C4-2B (cell line): ENCODE results near the gene SLC6A8.

Experiments
- H3K27ac ChIP-seq: fragments of 450-650 bp; 2 replicates; pipeline ENCODE4 v1.5.1; 2017
- CTCF ChIP-seq: fragments of 450-650 bp; conservative IDR thresholded peaks from 2 replicates; pipeline ENCODE4 v1.5.1; 2017; ENCODE audit warnings: mild to moderate bottlenecking
- ZFX ChIP-seq: fragments of 450-650 bp; IDR thresholded peaks from 2 replicates; pipeline ENCODE4 v1.6.1; 2017

Gene SLC6A8

GRCh38 chrX:153684467-153685155 lies 3.1 kb upstream of the SLC6A8 start:
- TF ChIP-seq ZFX (no peak), CTCF (no peak)
- no peak overlapping the region for H3K27ac ChIP-seq

DNA sequence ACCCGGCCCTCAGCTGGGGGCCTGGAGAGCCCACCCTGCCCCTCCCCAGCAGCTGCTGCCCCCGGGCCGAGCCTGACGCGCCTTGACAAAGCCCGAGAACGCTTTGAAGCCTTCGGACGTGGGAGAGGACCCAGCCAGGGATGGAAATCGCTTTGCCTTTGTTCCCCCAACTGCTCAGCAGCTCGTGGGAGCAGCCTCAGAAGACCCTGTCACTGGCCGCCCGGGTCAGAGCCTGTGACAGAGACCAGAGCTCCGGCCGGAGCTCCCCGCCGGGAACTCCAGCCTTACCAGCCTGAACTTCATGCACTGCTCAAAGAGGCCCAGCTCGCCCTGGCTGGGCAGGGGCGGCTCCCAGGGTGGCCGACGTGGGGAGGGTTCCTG lies 2.6 kb upstream of the SLC6A8 start:
- H3K27ac ChIP-seq, result no peak overlapping the region
- TF ChIP-seq ZFX, result no peak
- no peak for TF ChIP-seq CTCF

DNA sequence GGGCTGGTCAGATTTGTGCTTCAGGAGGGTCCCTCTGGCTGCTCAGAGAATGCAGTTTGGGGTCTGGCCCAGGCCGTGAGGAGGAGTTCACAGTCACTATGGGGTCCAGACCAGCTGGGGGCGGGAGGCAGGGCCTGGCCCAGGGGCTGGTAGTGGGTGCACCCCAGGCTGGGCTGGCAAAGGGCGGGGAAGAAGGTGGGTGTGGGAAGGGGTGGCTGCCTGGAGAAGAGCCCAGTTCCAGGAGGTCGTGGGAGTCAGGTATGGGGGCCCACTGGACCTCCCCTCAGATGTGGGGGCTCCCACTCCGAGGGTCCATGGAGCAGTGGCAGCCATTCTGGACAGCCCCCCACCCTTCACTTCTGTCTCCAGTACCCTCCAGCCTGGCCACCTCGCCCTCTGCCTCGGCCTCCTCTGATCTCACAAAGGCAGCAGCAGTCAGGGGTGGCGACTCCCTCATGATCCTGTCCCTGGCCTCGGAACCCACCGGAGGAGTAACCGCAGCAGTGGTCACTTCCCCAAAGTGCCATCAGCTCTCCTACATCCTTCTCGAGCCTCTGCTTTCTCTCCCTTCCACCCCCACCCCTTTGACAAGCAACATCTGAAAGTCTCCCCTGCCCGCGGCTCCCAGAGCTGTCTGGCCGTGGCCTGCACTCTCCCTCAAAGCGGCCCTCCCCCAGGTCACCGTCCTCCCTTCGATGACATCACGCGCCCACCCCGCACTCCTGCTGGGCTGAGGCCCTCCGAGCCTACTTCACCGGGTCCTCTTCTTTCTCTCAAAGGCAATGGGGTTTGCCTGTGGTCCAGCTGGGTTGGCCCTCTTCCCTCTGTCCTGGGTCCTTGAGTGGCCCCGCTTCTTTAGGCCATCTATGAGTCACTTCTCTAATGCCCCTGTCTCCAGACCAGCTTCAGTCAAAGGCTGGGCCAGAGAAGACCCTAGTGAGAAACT lies 1.7 kb upstream of the SLC6A8 start:
- no peak overlapping the region for H3K27ac ChIP-seq
- TF ChIP-seq ZFX, result no peak
- no peak for TF ChIP-seq CTCF

- TF ChIP-seq ZFX, result no peak
- TF ChIP-seq CTCF, result no peak
- H3K27ac ChIP-seq, result no peak overlapping the region
These were observed 1.0 kb upstream of the SLC6A8 start for GRCh38 chrX:153686711-153687110.

DNA sequence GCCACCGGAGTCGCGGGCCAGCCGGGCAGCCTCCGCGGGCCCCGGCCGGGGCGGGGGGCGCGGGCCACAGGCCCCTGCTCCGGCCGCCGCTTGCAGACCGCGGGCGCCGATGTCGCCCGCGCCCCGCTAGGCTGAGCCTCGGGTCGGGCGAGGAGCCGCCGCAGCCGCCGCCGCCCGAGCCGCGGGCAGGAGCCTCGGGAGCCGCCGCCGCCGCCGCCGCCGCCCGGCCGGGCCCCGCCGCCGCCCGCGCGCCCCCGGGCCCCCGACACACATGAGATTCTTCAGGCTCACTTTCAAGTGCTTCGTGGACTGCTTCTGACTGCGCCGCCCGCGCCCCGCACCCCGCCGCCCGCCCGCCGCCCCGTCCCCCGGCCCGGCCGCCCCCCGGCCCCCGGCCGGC lies 345 bp downstream of the SLC6A8 start:
- no peak for TF ChIP-seq ZFX
- TF ChIP-seq CTCF, result no peak
- peak overlapping the region; percentile 78; the same call in 1 of the 2 replicates for H3K27ac ChIP-seq

DNA sequence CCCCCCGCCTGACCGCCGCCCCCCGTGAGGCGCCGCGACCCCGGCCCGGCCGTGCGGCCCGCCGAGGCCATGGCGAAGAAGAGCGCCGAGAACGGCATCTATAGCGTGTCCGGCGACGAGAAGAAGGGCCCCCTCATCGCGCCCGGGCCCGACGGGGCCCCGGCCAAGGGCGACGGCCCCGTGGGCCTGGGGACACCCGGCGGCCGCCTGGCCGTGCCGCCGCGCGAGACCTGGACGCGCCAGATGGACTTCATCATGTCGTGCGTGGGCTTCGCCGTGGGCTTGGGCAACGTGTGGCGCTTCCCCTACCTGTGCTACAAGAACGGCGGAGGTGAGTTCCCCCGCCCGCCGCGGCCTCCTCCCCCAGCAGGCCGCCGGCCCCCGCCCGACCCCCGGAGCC lies 780 bp downstream of the SLC6A8 start:
- TF ChIP-seq CTCF (no peak), ZFX (no peak)
- peak overlapping the region; percentile 78 for H3K27ac ChIP-seq

DNA sequence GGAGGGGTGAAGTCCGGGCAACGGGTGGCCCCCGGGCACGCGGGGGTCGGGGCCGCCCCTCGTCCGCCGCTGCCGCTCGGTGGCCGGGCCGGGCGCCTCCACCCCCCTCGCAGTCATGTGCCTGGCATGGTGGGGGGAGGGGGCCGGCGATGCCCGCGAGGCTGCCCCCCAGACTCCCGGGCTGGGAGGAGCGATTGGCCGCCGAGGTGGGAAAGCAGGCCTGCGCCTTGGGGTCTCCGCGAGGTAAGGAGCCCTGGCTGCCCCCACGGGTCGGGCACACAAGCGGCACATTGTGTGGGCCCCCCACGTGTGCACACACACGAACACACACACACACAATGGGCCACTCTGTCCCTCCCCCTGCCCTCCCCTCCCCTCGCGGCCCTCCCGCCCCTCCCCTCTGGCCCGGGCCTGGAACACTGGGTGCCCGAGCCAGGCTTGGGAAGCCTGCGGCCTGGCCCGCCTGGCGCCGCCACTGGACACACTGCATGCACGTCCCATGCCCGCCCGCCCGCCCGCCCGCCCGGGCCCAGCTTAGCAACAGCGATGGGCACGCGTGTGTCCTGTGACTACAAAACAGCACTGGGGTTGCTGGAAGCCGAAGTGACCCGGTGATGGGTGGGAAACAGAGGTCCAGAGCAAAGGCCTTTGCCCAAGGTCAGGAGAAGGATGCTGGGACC lies 1.3 kb downstream of the SLC6A8 start:
- peak overlapping the region; percentile 78 for H3K27ac ChIP-seq
- no peak for TF ChIP-seq CTCF
- TF ChIP-seq ZFX, result no peak
